Subcutaneous adipose tissue (tissue), 4 donors: Measurements from ENCODE around the gene RDH16. TPM values are rescaled to one million over a fixed set of nuclear protein-coding genes. Genes with fewer than 3 reads are reported as not detected.

ENCODE experiments used
- CTCF ChIP-seq: fragments of 450-650 bp; IDR thresholded peaks from one replicate; pipeline ENCODE4 v1.5.1; 2016; ENCODE audit warnings: low read depth, mild to moderate bottlenecking, control low read depth, antibody characterized with exemption, moderate library complexity
- total RNA-seq, 4 donors: library from RNA; depleted of rRNA; stranded (reverse); fragments of >200 nt; gene quantifications; one replicate each; pipeline ENCODE4 v1.1.0, GENCODE V29; 2016

RDH16 gene
- total RNA-seq, 4 donors from 2014 or later: 0.34 to 1.5 (median 0.66) TPM; not detected in 1

- TF ChIP-seq CTCF: no peak
These were observed 24.5 kb downstream of the RDH16 start for GRCh38 chr12:56932867-56933266.

GRCh38 chr12:56932146-56932545 is 25.3 kb downstream of the RDH16 start:
- TF ChIP-seq CTCF: no peak

- no peak for TF ChIP-seq CTCF
These were observed 25.9 kb downstream of the RDH16 start for GRCh38 chr12:56931474-56931978.

DNA sequence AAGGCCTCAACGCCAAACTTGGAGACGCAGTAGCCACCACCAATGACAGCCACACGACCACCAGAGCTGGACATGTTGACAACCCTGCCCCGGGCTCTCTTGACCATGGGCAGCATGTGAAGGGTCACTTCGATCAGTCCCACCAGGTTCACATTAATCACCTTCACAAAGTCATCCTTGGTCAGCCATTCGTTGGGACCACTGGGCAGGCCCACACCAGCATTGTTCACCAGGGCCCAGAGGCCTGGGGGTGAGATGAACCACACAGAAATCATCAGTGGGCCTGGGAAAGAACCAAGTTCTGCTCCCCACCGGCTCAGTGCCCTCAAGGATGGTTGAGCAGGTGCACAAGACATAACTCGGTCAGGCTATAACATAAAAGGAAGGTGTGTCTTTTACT is 27.2 kb downstream of the RDH16 start:
- TF ChIP-seq CTCF: no peak

- no peak for TF ChIP-seq CTCF
These were observed 27.6 kb downstream of the RDH16 start for GRCh38 chr12:56929780-56930179.

- TF ChIP-seq CTCF: no peak
These were observed 29.1 kb downstream of the RDH16 start for GRCh38 chr12:56928262-56928661.

DNA sequence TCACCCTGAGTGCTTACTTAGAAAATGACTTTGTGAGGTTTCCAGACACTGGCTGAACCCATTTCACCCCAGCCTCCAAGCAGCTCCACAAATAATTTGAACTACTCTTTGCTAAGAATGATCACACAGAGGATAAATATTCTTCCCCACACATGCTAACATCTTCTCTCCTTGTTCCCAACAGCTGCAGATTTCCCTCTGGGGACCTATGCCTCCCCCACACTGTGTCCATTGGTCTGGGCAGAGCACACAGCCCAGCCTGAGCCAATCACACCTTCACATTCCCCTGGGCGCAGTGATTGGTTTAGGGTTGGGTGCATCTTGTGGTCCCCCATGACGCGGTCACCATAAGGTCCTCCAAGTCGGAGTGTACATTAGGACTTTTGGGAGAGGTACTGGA is 30.1 kb downstream of the RDH16 start:
- TF ChIP-seq CTCF: no peak
